GM10248 (cell line): Measurements from ENCODE around the gene POT1.

ENCODE experiments used
- CTCF ChIA-PET: fragments of 300-600 bp; sonication (Branson Sonifier 250); formaldehyde crosslinking; extraction: SDS; loops from one replicate; lab custom pipeline; 2021; ENCODE audit warnings: antibody characterized with exemption; lab: Yijun Ruan, JAX
- POLR2A ChIA-PET: fragments of 350-650 bp; sonication (Branson Sonifier 250); formaldehyde crosslinking; extraction: SDS; loops from one replicate; lab custom pipeline; 2020; ENCODE audit warnings: antibody characterized with exemption; lab: Yijun Ruan, JAX
- DNase-seq: peaks from one replicate; pipeline ENCODE4 v3.0.0; 2012; ENCODE audit errors: extremely low spot score
- TF ChIP-seq, protein P1 (sequence below): IDR thresholded peaks from 2 replicates; pipeline ENCODE4 v1.5.1; 2012; ENCODE audit warnings: mild to moderate bottlenecking, low read depth; ENCODE audit errors: extremely low read depth, missing control alignments, control extremely low read depth

Gene POT1

DNA sequence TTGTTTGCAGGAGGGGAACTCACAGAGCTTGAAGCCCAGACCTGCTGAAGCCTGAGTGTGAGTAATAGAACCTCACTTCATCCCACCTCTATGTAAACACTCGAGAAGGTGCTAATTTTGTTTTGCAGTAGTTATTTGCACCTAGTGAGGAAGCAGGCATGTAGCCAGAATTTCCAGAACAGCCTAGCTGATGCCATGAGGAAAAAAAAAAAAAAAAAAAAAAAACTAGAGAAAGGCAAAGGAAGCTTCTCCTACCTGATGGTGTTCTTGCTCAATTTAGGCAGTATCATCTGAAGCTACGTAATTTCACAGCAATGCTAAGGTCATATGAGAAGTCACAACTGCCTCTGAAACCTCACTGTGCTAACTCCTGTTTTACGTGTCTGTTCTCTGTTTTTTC, 150.4 kb downstream of the POT1 start:
- DNase-seq = no peak
- POLR2A ChIA-PET = no interaction called here
- CTCF ChIA-PET = interaction anchor here (0.8 to 2.2 kb wide), 2 partner anchors 13 to 18 kb away, joined by 3 to 7 read pairs; no protein-coding TSS in a partner anchor
- TF ChIP-seq, protein P1, sequence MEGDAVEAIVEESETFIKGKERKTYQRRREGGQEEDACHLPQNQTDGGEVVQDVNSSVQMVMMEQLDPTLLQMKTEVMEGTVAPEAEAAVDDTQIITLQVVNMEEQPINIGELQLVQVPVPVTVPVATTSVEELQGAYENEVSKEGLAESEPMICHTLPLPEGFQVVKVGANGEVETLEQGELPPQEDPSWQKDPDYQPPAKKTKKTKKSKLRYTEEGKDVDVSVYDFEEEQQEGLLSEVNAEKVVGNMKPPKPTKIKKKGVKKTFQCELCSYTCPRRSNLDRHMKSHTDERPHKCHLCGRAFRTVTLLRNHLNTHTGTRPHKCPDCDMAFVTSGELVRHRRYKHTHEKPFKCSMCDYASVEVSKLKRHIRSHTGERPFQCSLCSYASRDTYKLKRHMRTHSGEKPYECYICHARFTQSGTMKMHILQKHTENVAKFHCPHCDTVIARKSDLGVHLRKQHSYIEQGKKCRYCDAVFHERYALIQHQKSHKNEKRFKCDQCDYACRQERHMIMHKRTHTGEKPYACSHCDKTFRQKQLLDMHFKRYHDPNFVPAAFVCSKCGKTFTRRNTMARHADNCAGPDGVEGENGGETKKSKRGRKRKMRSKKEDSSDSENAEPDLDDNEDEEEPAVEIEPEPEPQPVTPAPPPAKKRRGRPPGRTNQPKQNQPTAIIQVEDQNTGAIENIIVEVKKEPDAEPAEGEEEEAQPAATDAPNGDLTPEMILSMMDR = no peak

DNA sequence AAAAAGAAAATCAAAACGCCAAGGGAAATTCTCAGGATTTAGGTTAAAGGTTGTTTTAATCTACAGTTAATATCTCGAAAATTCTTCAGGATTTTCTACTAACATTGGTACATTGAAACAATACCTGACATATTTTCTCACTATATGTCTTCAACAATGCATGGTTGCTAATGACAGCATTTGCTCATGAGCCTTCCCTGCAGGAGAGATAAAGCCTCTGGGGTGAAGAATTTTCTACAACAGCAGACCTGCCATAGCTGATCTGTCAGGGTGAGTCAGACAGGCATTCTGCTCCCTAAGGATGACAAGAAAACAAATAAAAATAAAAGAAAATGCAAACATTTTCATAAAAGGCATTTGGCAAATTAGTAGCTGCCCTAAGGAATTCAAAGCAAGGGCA, 152.4 kb downstream of the POT1 start:
- no peak for DNase-seq
- POLR2A ChIA-PET = no interaction called here
- CTCF ChIA-PET = interaction anchor here (1.2 kb wide), 1 partner anchor 9 kb away, joined by 3 read pairs; no protein-coding TSS in a partner anchor
- TF ChIP-seq, protein P1 = no peak

DNA sequence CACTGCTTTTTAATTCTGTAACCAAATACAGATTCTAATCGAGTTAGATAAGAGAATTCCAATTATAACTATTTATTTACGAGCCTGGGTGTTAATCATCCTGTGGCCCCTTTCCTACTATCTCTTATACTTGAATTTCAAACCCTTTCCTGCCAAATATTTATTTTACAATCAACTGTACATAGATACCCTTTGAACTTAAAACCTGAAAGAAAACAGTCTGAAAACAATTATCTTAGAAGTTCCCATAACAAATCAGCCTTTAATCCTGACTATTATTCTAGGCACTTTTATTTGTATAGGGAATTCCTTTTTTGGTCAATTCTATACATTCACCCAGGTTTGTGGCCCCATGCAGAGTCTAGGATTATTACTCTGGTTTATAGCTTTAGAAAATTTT, 153.5 kb downstream of the POT1 start:
- no peak for DNase-seq
- TF ChIP-seq, protein P1 = no peak
- ChIA-PET POLR2A (no interaction called here), CTCF (interaction anchor here (1.1 to 1.5 kb wide), 3 partner anchors 8 to 15 kb away, joined by 3 to 6 read pairs (median 3); no protein-coding TSS in a partner anchor)

DNA sequence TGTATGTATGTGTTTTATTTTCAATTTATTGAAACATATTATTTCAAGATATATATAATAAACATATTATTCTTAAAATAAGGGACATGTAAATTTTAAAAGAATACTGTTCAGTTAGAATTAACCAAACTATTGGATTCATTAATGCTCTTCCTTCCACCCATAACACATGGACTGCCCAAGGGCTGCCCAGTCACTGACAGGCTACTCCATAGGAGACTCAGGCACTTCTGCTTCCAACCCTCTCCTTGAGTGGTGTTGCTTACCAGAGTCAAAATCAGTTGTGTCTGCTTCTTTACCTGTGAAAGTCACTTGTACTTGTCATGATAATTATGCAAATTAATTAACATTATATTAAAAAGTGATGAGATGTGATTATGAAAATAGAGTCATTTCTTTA, 154.2 kb downstream of the POT1 start:
- no peak for DNase-seq
- POLR2A ChIA-PET = no interaction called here
- CTCF ChIA-PET = interaction anchor here (1.5 kb wide), 1 partner anchor 10 kb away, joined by 6 read pairs; no protein-coding TSS in a partner anchor
- TF ChIP-seq, protein P1 = no peak

DNA sequence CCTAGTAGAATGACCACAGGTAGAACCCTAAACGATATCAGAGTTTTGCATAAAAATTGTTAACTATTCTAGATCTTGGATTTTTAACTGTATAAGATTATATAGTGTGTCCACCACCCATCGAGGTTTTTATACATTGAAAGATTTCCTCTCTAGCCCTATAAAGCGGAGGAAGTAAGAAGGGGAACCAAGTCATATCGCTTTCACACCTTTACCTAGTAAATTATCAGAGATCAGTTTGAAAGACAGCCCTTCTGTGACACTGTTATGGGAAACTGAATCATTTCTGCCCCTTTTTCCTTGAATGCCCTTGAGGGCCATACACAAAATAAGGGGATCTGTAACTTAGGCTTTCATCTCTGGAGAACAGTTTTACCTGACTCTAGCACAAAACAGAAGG, 155.7 kb downstream of the POT1 start:
- ChIA-PET POLR2A (no interaction called here), CTCF (no interaction called here)
- TF ChIP-seq, protein P1 = no peak
- DNase-seq = no peak

DNA sequence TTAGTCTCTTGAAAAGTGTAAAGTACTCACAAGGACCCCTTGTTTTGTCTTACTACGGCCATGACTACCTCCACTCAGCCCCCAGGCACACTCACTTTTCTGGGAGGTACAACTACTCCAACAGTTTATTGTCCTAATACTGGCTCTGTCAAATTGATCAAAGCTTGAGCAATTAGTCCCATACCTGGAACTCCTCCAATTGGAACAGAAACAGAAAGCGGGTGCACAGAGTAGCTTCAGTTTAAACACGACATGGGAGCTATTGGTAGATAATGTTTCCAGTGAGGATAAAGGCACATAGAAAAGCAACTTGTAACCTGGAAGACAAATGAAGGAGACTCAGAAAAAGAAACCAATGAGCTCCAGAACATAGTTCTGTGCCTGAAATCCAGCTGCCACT, 156.3 kb downstream of the POT1 start:
- ChIA-PET POLR2A (no interaction called here), CTCF (interaction anchor here (1.1 to 1.4 kb wide), 2 partner anchors 12 to 619 kb away, joined by 3 read pairs; no protein-coding TSS in a partner anchor)
- no peak for DNase-seq
- TF ChIP-seq, protein P1 = no peak
